CD4-positive, alpha-beta T cell treated with Interleukin-4 for 1 hour (primary cell): ENCODE results near the gene AOPEP.

Source experiments
- DNase-seq, 2 donors: peaks; one replicate each; pipeline ENCODE4 v3.0.0-alpha.2; 2020 to 2022

AOPEP gene

DNA sequence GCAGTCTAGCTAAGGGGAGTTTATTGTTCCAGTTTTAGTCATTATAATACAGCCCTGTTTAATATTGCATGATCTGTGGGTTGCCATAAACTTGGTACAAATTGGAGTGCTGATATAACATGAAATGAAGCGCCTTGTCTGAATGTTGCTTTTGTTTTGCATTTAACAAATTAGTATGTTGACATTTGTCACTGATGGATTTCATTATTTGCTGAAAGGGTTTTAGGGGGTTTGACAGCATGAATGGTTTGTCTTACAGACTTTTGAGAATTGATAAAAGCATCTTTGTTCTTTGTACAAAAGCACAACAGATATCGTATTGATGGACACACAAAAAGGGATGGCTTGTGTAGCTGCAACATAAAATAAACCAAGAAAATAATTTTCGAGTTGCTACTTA, 178.3 kb downstream of the AOPEP start:
- no peak for DNase-seq

GRCh38 chr9:94905606-94906005, 179.1 kb downstream of the AOPEP start:
- no peak for DNase-seq

- DNase-seq, result no peak
These were observed 179.7 kb downstream of the AOPEP start for GRCh38 chr9:94906181-94906580.

- no peak for DNase-seq
These were observed 180.2 kb downstream of the AOPEP start for GRCh38 chr9:94906713-94907112.

DNA sequence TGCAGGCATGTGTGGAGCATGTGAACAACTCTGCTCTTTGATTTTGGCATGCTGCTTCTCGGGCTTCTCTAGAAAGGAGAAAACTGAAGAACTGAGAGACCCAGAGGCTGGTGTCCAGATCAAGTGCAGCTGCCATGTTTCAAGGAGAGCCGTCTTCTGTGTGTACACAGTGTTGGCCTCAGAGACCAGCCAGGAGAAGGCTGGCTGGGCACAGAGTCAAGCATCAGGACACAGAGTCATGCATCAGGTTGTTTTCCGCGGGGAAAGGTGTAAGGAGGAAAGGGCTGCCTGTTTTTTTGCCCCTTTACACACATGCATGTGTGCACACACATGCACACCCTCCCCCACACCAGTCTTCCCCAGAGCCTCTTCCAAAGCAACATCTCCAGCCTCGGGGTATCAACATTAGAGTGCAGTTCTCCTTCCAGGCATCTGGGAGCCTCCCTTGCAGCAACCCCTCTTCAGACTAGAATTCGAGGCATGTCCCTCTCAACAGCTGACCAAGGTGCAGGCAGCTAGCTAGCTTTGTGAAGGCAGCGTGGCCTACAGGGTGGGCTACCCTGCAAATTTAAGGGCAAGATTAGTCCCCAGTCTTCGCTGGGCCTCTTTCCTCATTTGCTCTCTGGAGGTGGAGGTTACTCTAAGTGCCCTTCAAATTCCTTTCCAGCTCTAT, 180.9 kb downstream of the AOPEP start:
- DNase-seq, result no peak

GRCh38 chr9:94908011-94908563, 181.6 kb downstream of the AOPEP start:
- no peak for DNase-seq

DNA sequence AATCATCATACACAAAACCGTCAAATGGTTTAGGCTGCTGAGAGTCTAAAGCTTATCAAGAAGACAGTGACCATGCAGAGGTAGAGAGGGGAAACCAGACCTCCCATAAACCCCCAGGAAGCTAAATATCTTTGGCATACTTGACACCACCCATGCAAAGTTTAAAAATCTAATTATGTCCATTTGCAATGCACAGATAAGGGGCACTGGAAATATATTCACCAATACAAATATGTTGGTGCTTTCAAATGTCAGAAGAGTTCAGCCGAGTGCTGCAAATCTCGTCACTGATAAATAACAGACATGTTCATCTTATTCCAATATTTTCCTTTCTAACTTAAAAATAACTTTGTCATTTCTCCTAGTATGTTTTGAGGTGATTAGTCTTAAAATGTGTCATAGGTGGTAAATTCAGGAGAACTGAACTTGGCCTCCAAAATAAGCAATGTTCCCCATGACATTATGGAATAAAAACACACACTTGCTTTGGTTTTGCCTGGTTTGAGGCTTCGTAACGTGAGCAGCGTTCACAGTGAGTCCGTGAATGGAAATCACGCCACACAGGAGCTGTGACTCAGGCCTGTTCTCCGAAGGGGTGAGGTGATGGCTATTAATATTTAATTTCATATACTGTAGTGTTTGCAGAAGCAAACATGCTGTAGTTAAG, 182.2 kb downstream of the AOPEP start:
- DNase-seq, result no peak

GRCh38 chr9:94909250-94909894, 182.9 kb downstream of the AOPEP start:
- no peak for DNase-seq

DNA sequence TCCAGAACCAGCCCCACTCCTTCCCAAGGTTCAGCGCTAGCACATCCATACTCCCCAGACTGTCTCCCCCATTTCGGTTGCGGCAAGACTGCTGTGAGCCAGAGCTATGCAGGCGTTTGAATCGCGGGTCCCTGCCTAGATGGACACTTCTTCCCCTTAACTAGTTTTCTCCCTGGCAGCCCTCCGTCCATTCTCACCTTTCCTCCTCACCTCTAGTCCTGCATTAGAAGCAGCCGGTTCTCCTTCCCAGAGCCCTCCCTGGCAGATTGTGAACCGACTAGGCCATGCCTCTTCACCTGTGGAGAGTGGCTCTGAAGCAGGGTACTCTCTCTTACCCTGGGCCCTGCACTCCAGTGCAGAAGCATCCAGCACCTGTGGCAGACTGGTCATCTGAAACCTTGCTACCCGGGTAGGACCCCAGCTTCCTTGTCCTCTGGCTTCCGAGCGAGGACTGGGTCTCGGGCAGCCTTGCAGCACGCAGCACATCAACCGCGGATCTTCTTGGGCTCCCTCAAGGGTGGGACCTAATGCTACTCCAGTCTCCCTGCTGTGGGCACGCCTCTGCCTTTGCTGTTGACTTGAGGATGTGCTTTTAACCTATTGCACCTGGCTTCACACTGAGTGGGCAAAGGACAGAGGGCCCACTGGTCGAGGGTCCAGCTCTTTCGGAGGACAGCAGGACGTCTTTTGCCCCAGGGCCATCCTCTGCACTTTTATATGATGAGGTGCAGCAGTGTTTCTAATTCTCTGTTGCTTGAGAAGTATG, 183.6 kb downstream of the AOPEP start:
- DNase-seq, result no peak

GRCh38 chr9:94911211-94911610, 184.7 kb downstream of the AOPEP start:
- DNase-seq, result no peak

- no peak for DNase-seq
These were observed 185.6 kb downstream of the AOPEP start for GRCh38 chr9:94911986-94912635.

DNA sequence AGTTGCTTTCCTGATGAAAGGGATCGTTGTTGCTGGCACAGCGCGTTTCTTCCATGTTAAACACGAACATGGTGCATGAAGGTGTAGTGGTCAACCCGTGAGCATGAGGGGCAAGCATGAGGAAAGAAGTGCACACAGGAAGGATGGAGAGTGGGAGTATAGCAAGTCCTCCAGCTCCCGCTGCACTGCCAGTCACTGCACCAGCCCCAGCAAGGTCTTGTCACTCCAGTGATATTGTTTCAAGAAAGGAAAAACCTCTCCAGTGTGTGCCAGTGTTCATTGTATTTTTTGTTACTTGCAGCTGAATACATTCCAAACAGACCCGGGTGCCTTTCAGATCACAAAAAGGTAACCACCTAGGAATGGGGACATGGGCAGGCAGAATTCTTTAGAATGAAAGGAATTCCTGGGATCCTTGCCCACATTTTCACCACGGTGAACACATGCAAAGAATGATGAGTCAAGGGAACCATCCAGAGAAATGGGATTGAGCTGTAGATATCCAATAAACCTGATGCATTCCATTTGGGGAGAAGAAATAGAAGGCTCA, 186.3 kb downstream of the AOPEP start:
- DNase-seq, result no peak

GRCh38 chr9:94913550-94913949, 187.1 kb downstream of the AOPEP start:
- no peak for DNase-seq

- DNase-seq, result no peak
These were observed 189.3 kb downstream of the AOPEP start for GRCh38 chr9:94915476-94916450.

GRCh38 chr9:94916956-94917355, 190.5 kb downstream of the AOPEP start:
- DNase-seq, result no peak

- peak; percentile 19 for DNase-seq
These were observed 191.7 kb downstream of the AOPEP start for GRCh38 chr9:94918038-94918753.

GRCh38 chr9:94919376-94920098, 193.0 kb downstream of the AOPEP start:
- DNase-seq, result no peak

DNA sequence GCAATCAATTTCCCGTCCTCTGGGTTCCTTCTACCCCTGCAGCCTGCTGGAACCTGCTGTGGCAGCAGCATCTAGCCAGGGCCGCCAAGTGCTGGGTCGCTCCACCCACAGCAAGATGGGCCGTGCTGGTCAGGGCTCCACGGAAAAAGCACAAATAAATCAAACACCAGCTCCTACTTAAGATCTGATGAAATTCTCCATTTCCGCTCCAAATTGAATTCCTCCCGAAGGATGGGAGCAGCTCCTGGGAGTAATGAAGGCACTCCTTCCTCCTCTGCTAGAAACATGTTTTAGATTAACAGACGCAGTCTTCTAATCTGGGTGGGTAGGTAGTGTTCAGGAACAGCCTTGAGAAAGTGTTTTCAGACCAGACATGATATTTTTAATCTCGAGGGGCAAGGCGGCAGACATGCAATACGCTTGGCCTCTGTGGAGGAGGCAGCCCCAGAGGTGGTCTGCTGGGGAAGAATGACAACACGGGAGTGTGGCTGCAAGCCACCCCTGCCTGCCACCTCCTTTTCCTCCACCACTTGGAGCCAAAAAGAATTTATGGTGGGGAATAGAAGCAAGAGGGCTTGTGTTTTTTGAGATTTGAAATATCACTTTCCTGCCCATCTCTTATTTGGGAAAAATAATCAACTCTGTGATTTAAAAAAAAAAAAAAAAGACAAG, 194.1 kb downstream of the AOPEP start:
- no peak for DNase-seq

DNA sequence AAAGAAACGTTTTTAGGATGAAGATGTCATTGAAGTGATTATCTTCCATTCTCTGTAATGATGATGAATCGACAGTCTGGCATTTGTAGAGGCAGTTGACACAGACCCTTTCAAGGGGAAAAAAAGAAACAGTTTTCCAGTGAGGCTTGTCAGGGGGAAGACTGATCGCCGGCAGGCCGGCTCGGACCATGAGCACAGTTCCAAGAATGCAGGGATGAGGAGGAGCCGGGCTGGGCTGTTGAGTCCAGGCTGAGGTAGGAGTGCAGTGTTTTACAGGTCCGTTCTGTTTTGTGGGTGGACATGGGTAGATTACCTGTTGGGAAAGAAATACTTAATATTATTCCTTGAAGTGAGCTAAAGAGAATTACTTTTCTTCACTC, 194.6 kb downstream of the AOPEP start:
- DNase-seq, result no peak
